HG02852 (cell line): ENCODE results near the gene ADD2.

Experiments
- ATAC-seq: cut with Tn5 transposase; IDR thresholded peaks from one replicate; pipeline ENCODE4 v1.9.1; 2021; ENCODE audit warnings: mild to moderate bottlenecking, moderate library complexity; ENCODE audit not compliant: unreplicated experiment

ADD2 gene

DNA sequence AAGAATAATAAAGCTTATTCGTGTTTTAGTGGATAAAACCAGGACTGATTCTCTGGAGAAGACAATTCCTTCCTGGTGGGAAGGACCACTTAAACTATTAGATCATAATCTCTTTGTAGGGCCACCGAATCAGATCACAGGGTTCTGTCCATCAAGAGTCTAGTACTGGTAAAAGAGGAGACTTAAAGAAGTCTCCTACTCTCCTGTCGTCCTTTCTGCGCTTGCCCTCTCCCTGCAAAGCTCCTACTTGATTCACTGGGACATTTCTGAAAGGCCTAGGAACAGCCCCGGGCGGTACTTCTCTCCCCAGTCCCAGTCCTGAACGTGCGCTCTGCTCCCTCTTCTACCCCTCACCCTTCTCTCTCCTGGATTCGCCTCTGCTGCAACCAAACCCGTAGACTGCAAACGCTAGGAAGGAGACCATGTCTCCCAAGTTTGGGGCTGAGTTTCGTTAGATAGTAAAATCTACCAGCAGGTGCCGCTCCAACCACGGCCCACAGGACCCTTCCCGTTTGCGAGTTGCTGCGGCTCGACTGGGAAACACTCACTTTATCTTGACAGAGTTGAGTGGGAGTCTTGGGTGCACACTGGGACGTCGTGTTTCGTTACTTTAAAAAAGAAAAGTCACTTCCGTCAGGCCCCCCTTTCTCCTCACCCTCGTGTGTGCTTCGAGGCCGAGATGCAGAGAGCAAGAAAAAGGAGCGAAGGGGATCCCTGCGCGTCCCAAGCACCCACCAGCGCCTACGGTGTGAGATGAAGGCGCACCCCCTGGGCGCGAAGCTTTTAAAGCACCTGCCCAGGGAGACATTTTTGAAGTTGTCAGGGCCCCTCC is 21.5 kb upstream of the ADD2 start:
- ATAC-seq = no peak

- ATAC-seq = no peak
These were observed 17.3 kb upstream of the ADD2 start for GRCh38 chr2:70785137-70785911.

GRCh38 chr2:70784320-70784719 is 16.3 kb upstream of the ADD2 start:
- ATAC-seq = no peak

- no peak for ATAC-seq
These were observed 12.0 kb upstream of the ADD2 start for GRCh38 chr2:70779911-70780545.

- no peak for ATAC-seq
These were observed 11.5 kb upstream of the ADD2 start for GRCh38 chr2:70779491-70779890.

DNA sequence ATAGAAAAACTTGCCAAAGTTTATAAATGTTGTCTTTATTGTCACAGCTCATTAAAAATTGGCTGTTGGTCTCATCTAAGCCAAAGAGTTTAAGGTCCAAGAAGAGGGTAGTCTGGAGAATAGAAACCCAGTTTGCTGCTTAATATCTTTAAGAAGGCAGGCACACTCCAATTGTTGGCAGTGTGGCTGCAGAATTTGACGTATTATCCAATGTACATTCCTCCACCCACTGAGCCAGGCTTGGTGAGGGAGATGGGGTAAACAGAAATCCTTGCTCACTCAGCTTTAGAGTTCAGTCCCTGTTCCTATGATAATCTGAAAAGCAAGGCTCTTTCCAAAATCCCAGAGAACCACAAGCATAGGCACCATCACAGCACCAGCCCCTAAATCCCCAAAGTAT is 10.7 kb upstream of the ADD2 start:
- ATAC-seq = no peak

DNA sequence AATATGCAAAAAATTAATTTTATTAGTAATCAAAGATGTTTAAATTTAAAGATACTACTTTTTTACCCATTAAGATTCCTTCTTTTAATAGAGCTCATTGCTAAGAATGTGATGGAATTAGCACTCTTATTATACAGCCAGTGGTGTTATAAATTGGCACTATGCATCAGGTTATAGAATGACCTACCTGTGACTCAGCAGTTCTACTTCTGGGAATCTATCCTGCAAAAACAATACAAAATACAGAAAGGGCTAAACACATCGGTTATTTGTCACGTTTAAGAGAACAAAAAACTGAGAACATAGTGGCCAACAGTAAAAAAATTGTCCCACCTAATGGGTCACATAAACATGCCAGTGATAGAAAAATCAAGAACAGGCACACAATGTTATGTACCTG is 9.4 kb upstream of the ADD2 start:
- ATAC-seq = no peak

- no peak for ATAC-seq
These were observed 8.3 kb upstream of the ADD2 start for GRCh38 chr2:70776266-70776665.

GRCh38 chr2:70775141-70775540 is 7.1 kb upstream of the ADD2 start:
- ATAC-seq = no peak

- ATAC-seq = no peak
These were observed 4.6 kb upstream of the ADD2 start for GRCh38 chr2:70772486-70773155.

DNA sequence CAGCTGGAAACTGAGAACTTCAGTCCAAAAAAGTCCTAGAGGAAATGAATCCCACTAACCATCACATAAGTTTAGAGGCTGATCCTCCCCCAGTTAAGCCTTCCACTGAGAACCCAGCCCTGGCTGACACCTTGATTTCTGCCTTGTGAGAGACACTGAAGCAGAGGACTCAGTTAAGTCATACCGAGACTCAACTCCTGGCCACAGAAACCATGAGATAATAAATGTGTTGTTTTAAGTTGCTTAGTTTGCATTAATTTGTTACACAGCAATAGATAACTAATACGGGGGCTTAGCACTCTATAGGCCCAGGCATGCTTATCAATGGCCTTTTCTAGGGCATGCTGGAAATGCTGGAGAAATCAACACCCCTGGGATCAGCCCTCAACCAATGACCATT is 3.4 kb upstream of the ADD2 start:
- ATAC-seq = peak; percentile 78

DNA sequence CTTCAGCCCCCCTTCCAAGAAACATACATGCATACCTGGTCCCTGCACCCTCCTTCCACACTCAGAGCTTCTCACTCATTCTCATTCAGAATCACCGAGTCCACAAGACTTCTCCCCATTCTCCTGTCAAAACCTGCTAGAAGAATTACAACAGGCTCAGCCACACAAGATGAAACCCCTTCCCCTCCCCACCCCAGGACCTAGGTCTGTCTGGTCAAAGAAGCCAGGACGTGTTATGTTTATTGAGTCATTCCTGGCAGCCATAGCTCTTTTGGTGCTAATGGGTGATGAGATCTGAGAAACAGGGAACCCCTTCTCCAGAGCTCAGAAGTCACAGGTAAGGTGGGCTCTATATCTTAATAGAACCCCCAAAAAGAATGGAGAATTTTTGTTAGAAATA is 1.4 kb upstream of the ADD2 start:
- no peak for ATAC-seq

DNA sequence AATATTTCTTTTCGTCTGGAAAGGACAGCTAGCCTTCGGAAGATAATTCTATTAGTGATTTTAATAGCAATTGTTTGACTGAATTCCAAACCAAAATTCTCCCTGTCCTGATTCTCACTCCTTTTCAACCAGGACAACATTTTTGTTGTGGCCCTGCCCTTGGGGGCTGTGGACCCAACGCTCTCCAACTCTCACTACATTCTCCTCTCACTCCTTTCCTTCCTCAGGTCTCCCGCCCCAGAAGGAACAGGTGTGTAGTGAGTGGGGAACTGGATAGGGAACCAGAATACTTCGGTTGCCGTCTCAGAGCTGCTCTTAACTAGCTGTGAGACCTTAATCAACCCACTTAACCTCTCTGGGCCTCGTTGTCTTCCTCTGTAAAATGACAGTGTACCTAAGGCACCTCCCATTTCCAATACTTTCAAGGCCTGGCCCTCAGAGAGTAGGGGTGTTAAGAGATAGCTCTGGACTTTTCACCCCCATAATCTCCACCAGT is 638 bp upstream of the ADD2 start:
- ATAC-seq = no peak

DNA sequence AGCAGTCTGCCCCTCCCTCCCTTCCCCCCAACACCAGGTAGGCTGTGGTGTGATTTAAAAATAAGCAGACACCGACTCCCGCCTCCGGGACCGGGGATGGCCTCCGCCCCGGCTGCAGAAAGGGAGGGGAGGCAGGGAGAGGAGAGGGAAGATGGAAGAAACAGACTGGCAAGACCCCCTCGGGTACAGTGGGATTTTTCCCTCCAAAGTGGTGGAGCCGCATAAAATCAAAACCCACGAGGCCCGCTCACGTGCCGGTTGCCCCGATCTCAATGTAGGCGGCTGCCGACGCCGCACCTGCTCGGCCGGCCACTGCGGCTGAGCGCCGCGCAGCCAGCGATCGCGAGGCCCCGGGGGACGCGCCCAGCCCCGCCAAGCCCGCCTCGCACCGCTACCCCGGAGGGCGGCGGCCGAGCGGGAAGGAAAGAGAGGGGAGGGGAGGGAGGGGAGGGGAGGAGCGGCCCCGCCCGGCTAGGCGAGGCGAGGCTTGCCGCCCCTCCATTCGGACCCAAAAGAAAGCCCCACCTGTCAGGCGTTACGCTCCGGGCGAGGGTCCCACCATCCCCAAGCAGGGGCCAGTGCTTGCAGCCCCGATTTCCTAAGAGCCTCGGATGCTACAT is 811 bp downstream of the ADD2 start:
- ATAC-seq = no peak

DNA sequence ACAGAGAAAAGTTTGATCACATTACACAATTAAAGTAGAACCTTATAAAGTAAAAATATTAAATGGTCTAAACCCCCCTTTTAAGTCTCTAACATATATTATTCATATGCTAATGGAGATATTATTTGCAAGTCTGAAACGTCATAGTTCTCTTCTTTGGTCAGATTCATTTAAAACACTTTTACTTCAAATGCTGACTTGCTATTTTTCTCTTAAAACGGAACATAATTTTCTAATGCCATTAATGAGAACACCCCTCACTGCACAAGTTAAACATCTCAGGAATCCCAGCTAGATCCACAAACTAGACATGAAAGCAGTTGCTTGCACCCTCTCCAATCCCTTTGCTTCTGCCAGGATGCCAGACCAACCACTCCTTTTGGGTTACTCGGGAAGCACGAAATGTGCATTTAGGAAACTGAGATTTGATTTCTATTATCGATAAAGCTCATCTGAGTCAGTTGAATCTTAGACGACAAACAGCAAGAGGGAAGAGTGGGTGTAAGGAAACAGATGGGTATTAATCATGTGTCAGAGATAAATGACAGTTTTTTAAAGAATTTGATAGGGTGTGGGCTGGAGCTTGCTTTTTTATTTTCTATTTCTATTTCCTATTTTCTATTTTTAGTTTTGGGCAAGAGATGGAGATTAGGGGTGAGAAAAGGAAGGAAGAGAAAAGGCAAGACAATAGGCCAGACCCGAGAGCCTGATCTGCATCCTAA is 1.5 kb downstream of the ADD2 start:
- no peak for ATAC-seq

DNA sequence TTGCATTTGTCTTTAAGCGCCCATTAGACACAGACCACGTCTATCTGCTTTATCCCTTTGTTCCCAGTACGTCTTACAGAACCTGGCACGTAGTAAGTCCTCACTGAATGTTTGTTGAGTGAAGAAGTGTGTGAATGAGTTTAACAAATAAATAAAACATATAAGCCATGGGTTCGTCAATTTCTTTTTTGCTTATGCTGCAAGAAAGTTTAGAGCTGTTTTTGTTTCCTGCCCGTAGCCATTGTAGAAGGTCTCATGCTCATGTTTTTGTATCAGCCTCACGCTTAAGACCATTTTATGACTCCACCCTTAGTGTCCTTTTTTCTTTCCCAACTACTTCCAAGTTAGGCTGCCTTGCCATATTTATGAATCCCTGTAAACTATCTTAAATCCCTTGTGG is 2.5 kb downstream of the ADD2 start:
- ATAC-seq = no peak

DNA sequence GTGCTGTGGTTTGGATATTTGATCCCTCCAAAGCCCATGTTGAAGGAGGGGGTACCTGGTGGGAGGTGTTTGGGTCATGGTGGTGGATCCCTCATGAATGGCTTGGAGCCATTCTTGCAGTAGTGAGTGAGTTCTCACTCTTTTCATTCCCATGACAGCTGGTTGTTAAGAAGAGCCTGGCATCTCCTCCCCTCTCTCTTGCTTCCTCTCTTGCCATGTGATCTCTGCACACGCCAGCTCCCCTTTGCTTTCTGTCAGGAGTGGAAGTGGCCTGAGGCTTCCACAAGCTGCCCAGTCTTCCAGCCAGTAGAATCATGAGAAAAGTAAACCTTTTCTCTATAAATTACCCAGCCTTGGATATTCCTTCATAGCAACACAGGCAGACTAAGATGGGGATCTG is 8.6 kb downstream of the ADD2 start:
- no peak for ATAC-seq

DNA sequence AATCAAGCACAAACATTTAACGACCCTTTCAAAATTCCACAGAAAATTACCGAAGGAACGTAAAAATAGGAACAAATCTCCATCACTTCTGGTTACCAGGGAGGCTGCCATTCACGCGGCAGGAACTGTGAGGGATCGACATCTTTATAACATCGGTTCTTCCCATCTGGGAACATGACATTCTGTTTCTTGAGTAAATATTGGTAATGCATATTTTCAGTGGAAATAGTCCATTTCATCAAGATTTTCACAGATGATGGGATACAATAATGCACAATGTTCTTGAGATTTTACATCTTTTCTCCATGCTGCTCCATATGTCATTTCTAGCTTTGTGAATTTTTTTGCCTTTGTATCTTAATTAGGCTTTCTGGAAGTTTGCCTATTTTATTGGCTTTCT is 10.0 kb downstream of the ADD2 start:
- ATAC-seq = no peak

- ATAC-seq = no peak
These were observed 10.6 kb downstream of the ADD2 start for GRCh38 chr2:70757360-70757759.

DNA sequence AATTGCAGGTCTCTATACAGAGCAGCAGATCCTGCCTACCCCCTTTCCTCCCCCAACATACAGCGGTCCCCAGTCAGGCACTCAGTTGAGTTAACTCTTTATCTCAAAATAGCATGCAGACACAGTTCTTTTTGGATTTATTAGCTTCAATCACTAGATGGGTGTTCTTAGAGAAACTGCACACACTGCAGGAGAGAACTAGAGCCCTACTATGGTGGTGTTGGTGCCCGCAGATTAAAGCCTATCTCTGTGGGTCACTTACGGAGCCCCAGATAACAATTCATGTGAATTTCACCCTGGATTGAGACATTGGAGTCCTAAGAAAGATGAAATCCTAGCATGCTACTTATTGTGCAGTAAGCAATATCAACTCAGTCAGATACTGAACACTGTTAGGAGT is 11.9 kb downstream of the ADD2 start:
- ATAC-seq = no peak
